Suppressor macrophage (primary cell): ENCODE measurements around the gene COQ6.
"Not testable (repeated sequence)": the region's sequence is repeated elsewhere in the genome, so short reads cannot be mapped to it uniquely, and the experiment has no call there.

ENCODE experiments used
- DNase-seq, 4 experiments: peaks; one replicate each; pipeline ENCODE4 v3.0.0-alpha.2; 2020 to 2022

The COQ6 gene

GRCh38 chr14:73988065-73988464, 38.0 kb downstream of the COQ6 start:
- no peak for DNase-seq

GRCh38 chr14:73988656-73989055, 38.6 kb downstream of the COQ6 start:
- DNase-seq: not testable (repeated sequence)

GRCh38 chr14:73991092-73991491, 41.0 kb downstream of the COQ6 start:
- no peak for DNase-seq

GRCh38 chr14:73994926-73995325, 44.8 kb downstream of the COQ6 start:
- DNase-seq: not testable (repeated sequence)

GRCh38 chr14:73995977-73996378, 45.9 kb downstream of the COQ6 start:
- no peak for DNase-seq

GRCh38 chr14:73996731-73997107, 46.6 kb downstream of the COQ6 start:
- DNase-seq: no peak

GRCh38 chr14:73997108-73997943, 47.2 kb downstream of the COQ6 start:
- no peak for DNase-seq

- no peak for DNase-seq
These were observed 47.9 kb downstream of the COQ6 start for GRCh38 chr14:73997944-73998447.

GRCh38 chr14:73998726-73999125, 48.6 kb downstream of the COQ6 start:
- DNase-seq: no peak

GRCh38 chr14:74005664-74006063, 55.6 kb downstream of the COQ6 start:
- not testable (repeated sequence) for DNase-seq

- no peak for DNase-seq
These were observed 58.9 kb downstream of the COQ6 start for GRCh38 chr14:74008843-74009499.
